GM21381 (cell line): ENCODE results near the gene VWA5A.
"Not testable (repeated sequence)": the region's sequence is repeated elsewhere in the genome, so short reads cannot be mapped to it uniquely, and the experiment has no call there.

Experiments
- ATAC-seq: cut with Tn5 transposase; IDR thresholded peaks from one replicate; pipeline ENCODE4 v1.9.1; 2021; ENCODE audit warnings: mild to moderate bottlenecking, moderate library complexity; ENCODE audit not compliant: unreplicated experiment

VWA5A gene

GRCh38 chr11:124093330-124093729 is 21.9 kb upstream of the VWA5A start:
- ATAC-seq: no peak

- ATAC-seq: no peak
These were observed 20.5 kb upstream of the VWA5A start for GRCh38 chr11:124094731-124095130.

GRCh38 chr11:124096364-124096763 is 18.9 kb upstream of the VWA5A start:
- ATAC-seq: no peak

- ATAC-seq: no peak
These were observed 17.1 kb upstream of the VWA5A start for GRCh38 chr11:124098141-124098540.

GRCh38 chr11:124101737-124102136 is 13.5 kb upstream of the VWA5A start:
- ATAC-seq: no peak

GRCh38 chr11:124108156-124108555 is 7.1 kb upstream of the VWA5A start:
- ATAC-seq: no peak

GRCh38 chr11:124109377-124109776 is 5.9 kb upstream of the VWA5A start:
- no peak for ATAC-seq

GRCh38 chr11:124110201-124110600 is 5.0 kb upstream of the VWA5A start:
- ATAC-seq: no peak

GRCh38 chr11:124113890-124114289 is 1.4 kb upstream of the VWA5A start:
- no peak for ATAC-seq

- peak; percentile 31 for ATAC-seq
These were observed 749 bp downstream of the VWA5A start for GRCh38 chr11:124115782-124116616.

GRCh38 chr11:124119103-124119502 is 3.9 kb downstream of the VWA5A start:
- no peak for ATAC-seq

GRCh38 chr11:124120891-124121290 is 5.6 kb downstream of the VWA5A start:
- no peak for ATAC-seq

GRCh38 chr11:124122123-124122522 is 6.9 kb downstream of the VWA5A start:
- ATAC-seq: no peak

GRCh38 chr11:124123622-124124021 is 8.4 kb downstream of the VWA5A start:
- no peak for ATAC-seq

GRCh38 chr11:124127134-124127533 is 11.9 kb downstream of the VWA5A start:
- not testable (repeated sequence) for ATAC-seq

GRCh38 chr11:124143034-124143433 is 27.8 kb downstream of the VWA5A start:
- ATAC-seq: no peak

- ATAC-seq: no peak
These were observed 32.7 kb downstream of the VWA5A start for GRCh38 chr11:124147951-124148350.

GRCh38 chr11:124150684-124151083 is 35.4 kb downstream of the VWA5A start:
- ATAC-seq: no peak

GRCh38 chr11:124152770-124153407 is 37.6 kb downstream of the VWA5A start:
- no peak for ATAC-seq

GRCh38 chr11:124153821-124154220 is 38.6 kb downstream of the VWA5A start:
- no peak for ATAC-seq

GRCh38 chr11:124159481-124159880 is 44.2 kb downstream of the VWA5A start:
- no peak for ATAC-seq

- ATAC-seq: no peak
These were observed 45.7 kb downstream of the VWA5A start for GRCh38 chr11:124160986-124161385.
